H1 (cell line): Measurements from ENCODE around the gene HAO2. TPM values are rescaled to one million over a fixed set of nuclear protein-coding genes. Genes with fewer than 3 reads are reported as not detected.

Experiments used
- CTCF ChIA-PET: fragments of 300-600 bp; sonication (Branson Sonifier 250); formaldehyde crosslinking; loops from one replicate; lab custom pipeline; 2021; ENCODE audit not compliant: partially characterized antibody; lab: Charles Lee
- POLR2A ChIA-PET: fragments of 300-600 bp; sonication (Branson Sonifier 250); formaldehyde crosslinking; loops from one replicate; lab custom pipeline; 2021; ENCODE audit warnings: inconsistent platforms; ENCODE audit not compliant: partially characterized antibody; lab: Charles Lee
- DNase-seq, 2 experiments: peaks; one replicate each; pipeline versions ENCODE4 v3.0.0 to v3.0.0-alpha.2; 2010 to 2022; ENCODE audit warnings: low spot score in 2 of 2, low read depth in 1 of 2, mixed read lengths in 1 of 2
- FAIRE-seq: peaks from 2 replicates; lab custom pipeline; 2011; peaks lifted over from hg19 to GRCh38; lab: Jason Lieb, UNC
- H2AFZ ChIP-seq: 2 replicates; pipeline ENCODE4 v1.8.1; 2012; ENCODE audit warnings: low read length, inconsistent platforms
- H2AK5ac ChIP-seq: 2 replicates; pipeline ENCODE4 v1.6.1; 2013; ENCODE audit warnings: low read depth, low read length
- H2BK120ac ChIP-seq: replicated peaks from 2 replicates; pipeline ENCODE3; 2013; ENCODE audit warnings: low read depth, low read length, inconsistent platforms
- H2BK12ac ChIP-seq: 2 replicates; pipeline ENCODE4 v1.6.1; 2013; ENCODE audit warnings: low read depth, low read length
- H2BK15ac ChIP-seq: 2 replicates; pipeline ENCODE4 v1.6.1; 2013; ENCODE audit warnings: low read length
- H2BK20ac ChIP-seq: 2 replicates; pipeline ENCODE4 v1.6.1; 2013; ENCODE audit warnings: low read length
- H2BK5ac ChIP-seq: 2 replicates; pipeline ENCODE4 v1.6.1; 2013; ENCODE audit warnings: low read depth, low read length
- H3K14ac ChIP-seq: 2 replicates; pipeline ENCODE4 v1.6.1; 2013; ENCODE audit warnings: inconsistent platforms; ENCODE audit not compliant: insufficient read length
- H3K18ac ChIP-seq: 2 replicates; pipeline ENCODE4 v1.6.1; 2013; ENCODE audit warnings: low read length; ENCODE audit errors: extremely low read depth
- H3K23ac ChIP-seq: 2 replicates; pipeline ENCODE4 v1.6.1; 2013; ENCODE audit warnings: inconsistent platforms; ENCODE audit not compliant: insufficient read length
- H3K23me2 ChIP-seq: 2 replicates; pipeline ENCODE4 v1.6.1; 2013; ENCODE audit warnings: low read depth, low read length
- H3K27ac ChIP-seq: 2 replicates; pipeline ENCODE4 v1.6.1; 2011; ENCODE audit warnings: low read depth, low read length, inconsistent platforms
- H3K27me3 ChIP-seq, 4 experiments: replicated peaks in 1 of 4; 1 replicate in 1 of 4; 2 replicates in 3 of 4; pipeline versions ENCODE4 v1.6.1 to v1.8.1; 2011 to 2013; ENCODE audit warnings: low read length in 3 of 4, mild to moderate bottlenecking in 3 of 4, inconsistent platforms in 2 of 4, mixed read lengths in 2 of 4, moderate library complexity in 1 of 4; ENCODE audit not compliant: control insufficient read depth in 3 of 4, insufficient read depth in 3 of 4; ENCODE audit errors: extremely low read depth in 1 of 4
- H3K36me3 ChIP-seq, 4 experiments: 2 replicates each; pipeline versions ENCODE4 v1.6.1 to v1.8.1; 2011 to 2013; ENCODE audit warnings: mild to moderate bottlenecking in 4 of 4, low read length in 3 of 4, moderate library complexity in 2 of 4, control low read depth in 1 of 4, inconsistent platforms in 1 of 4; ENCODE audit not compliant: insufficient read depth in 4 of 4, control insufficient read depth in 2 of 4
- H3K4ac ChIP-seq: replicated peaks from 2 replicates; pipeline ENCODE3; 2013; ENCODE audit warnings: low read length, low read depth, mixed read lengths, inconsistent platforms; ENCODE audit not compliant: insufficient read length
- H3K4me1 ChIP-seq, 4 experiments: replicated peaks in 1 of 4; 1 replicate in 1 of 4; 2 replicates in 3 of 4; pipeline versions ENCODE4 v1.6.1 to v1.8.1; 2011 to 2013; ENCODE audit warnings: low read length in 3 of 4, inconsistent platforms in 2 of 4, mixed read lengths in 1 of 4; ENCODE audit not compliant: insufficient read depth in 4 of 4, control insufficient read depth in 3 of 4
- H3K4me2 ChIP-seq, 2 experiments: 2 replicates each; pipeline versions ENCODE4 v1.6.1 to v1.8.1; 2011 to 2013; ENCODE audit warnings: low read depth in 2 of 2, low read length in 2 of 2, control low read depth in 1 of 2, inconsistent platforms in 1 of 2, mild to moderate bottlenecking in 1 of 2; ENCODE audit not compliant: insufficient read depth in 1 of 2
- H3K4me3 ChIP-seq, 4 experiments: fragments of 200-600, 300-600 bp in 1 of 4; sonication (generic), shearing (Covaris generic), sonication (Bioruptor Twin) in 1 of 4; 2 replicates each; pipeline versions ENCODE4 v1.5.1 to v1.8.1; 2011 to 2016; ENCODE audit warnings: low read length in 4 of 4, low read depth in 3 of 4, control low read depth in 2 of 4, inconsistent platforms in 2 of 4, mild to moderate bottlenecking in 2 of 4, mixed read lengths in 1 of 4, moderate library complexity in 1 of 4; ENCODE audit not compliant: insufficient read depth in 2 of 4; ENCODE audit errors: extremely low read depth in 1 of 4
- H3K56ac ChIP-seq: replicated peaks from 2 replicates; pipeline ENCODE3; 2013; ENCODE audit warnings: low read depth, mild to moderate bottlenecking, mixed read lengths, low read length, inconsistent platforms; ENCODE audit not compliant: insufficient read length
- H3K79me1 ChIP-seq: 2 replicates; pipeline ENCODE4 v1.6.1; 2013; ENCODE audit warnings: low read depth, low read length, control low read depth
- H3K79me2 ChIP-seq, 2 experiments: 2 replicates each; pipeline versions ENCODE4 v1.6.1 to v1.8.1; 2012 to 2013; ENCODE audit warnings: low read length in 2 of 2, mild to moderate bottlenecking in 2 of 2, inconsistent platforms in 1 of 2; ENCODE audit not compliant: insufficient read depth in 2 of 2, control insufficient read depth in 1 of 2
- H3K9ac ChIP-seq, 4 experiments: replicated peaks in 1 of 4; 1 replicate in 1 of 4; 2 replicates in 3 of 4; pipeline versions ENCODE4 v1.6.1 to v1.8.1; 2011 to 2013; ENCODE audit warnings: low read depth in 3 of 4, low read length in 3 of 4, control low read depth in 2 of 4, mild to moderate bottlenecking in 2 of 4, moderate library complexity in 2 of 4, inconsistent platforms in 1 of 4; ENCODE audit errors: extremely low read depth in 1 of 4
- H3K9me3 ChIP-seq, 2 experiments: 2 replicates each; pipeline versions ENCODE4 v1.6.1 to v1.8.1; 2012 to 2013; ENCODE audit warnings: mild to moderate bottlenecking in 2 of 2, moderate library complexity in 2 of 2, control low read depth in 1 of 2, inconsistent platforms in 1 of 2, low read depth in 1 of 2, low read length in 1 of 2, mixed read lengths in 1 of 2; ENCODE audit not compliant: insufficient read depth in 2 of 2
- H4K20me1 ChIP-seq, 2 experiments: replicated peaks in 1 of 2; 2 replicates each; pipeline versions ENCODE3 to v1.8.1; 2011 to 2013; ENCODE audit warnings: inconsistent platforms in 2 of 2, low read length in 2 of 2, mild to moderate bottlenecking in 1 of 2; ENCODE audit not compliant: insufficient read depth in 2 of 2, control insufficient read depth in 1 of 2
- H4K5ac ChIP-seq: 2 replicates; pipeline ENCODE4 v1.6.1; 2013; ENCODE audit warnings: low read length, low read depth, mixed read lengths, inconsistent platforms; ENCODE audit not compliant: insufficient read length
- H4K8ac ChIP-seq: 2 replicates; pipeline ENCODE4 v1.8.0; 2013; ENCODE audit warnings: mild to moderate bottlenecking, moderate library complexity, low read length, inconsistent platforms; ENCODE audit not compliant: insufficient read depth; ENCODE audit errors: extremely low read depth
- H4K91ac ChIP-seq: replicated peaks from 2 replicates; pipeline ENCODE3; 2013; ENCODE audit warnings: low read length, mixed read lengths, inconsistent platforms; ENCODE audit not compliant: insufficient read length
- CTCF ChIP-seq, 3 experiments: IDR thresholded peaks; 1 replicate in 2 of 3; 2 replicates in 1 of 3; pipeline versions ENCODE4 v1.5.1 to v1.6.1; 2011; ENCODE audit warnings: low read length in 3 of 3, mild to moderate bottlenecking in 3 of 3, inconsistent platforms in 2 of 3, low read depth in 1 of 3, moderate library complexity in 1 of 3; ENCODE audit not compliant: insufficient read depth in 1 of 3; ENCODE audit errors: control extremely low read depth in 1 of 3
- polyA plus RNA-seq, 7 experiments: library from polyadenylated mRNA; depleted of rRNA in 3 of 7; stranded (reverse) in 5 of 7; unstranded in 2 of 7; fragments of >200 nt in 5 of 7; fragments of 200-250 nt in 2 of 7; gene quantifications; 1 replicate in 5 of 7; 2 replicates in 1 of 7; 4 replicates in 1 of 7; pipeline versions ENCODE4 v1.2.1 to v1.2.3, GENCODE V29; 2011 to 2013; ENCODE audit warnings: missing spikeins in 2 of 7, mixed read lengths in 2 of 7
- total RNA-seq: library from RNA; stranded (reverse); fragmentation: NEBNext Ultra II Directional; extraction: Animal tissue kit (Norgen Biotek cat#: 25700); gene quantifications from 2 replicates; pipeline ENCODE4 v1.2.1, GENCODE V29; 2021

HAO2 gene
- total and polyA plus RNA-seq, 2 of the 8 experiments (the other 6 are each of a cell fraction or from before 2014, with no cell fraction given) = not detected

DNA sequence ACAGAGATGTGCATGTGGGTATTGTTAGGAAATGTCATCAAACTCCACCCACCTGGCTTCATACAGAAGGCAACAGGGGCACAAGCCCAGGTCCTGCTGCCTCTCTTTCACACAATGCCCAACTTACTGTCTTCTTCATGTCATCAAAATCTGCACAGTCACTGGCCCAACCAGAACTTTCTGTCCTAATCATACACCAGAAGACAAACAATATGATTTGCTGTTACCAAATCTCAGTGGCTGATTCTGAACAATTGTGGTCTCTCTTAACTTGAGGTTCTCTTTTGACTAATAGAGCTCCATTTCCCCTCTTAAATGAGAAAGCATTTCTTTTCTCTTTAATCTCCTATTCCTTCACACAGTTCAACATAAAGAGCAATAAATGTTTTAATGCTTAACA is 54.0 kb downstream of the HAO2 start:
- Histone ChIP-seq H3K36me3 (no peaks in the 10 kb centered on the region), H2AFZ (no peak overlapping the region), H4K8ac (no peak overlapping the region), H4K5ac (no peak overlapping the region), H3K18ac (no peak overlapping the region), H3K4me1 (0 out of 7 replicates have a peak, but pooled peaks cover 0 to 2% (median 0%) of the 10 kb centered on the region in 4 experiments), H3K27me3 (no peaks in the 10 kb centered on the region), H3K4me2 (no peak overlapping the region), H2AK5ac (no peak overlapping the region), H3K4ac (no peak overlapping the region), H3K27ac (no peak overlapping the region), H3K79me2 (no peaks in the 10 kb centered on the region), H2BK15ac (no peak overlapping the region), H2BK12ac (no peak overlapping the region), H3K23ac (no peak overlapping the region), H2BK5ac (no peak overlapping the region), H2BK20ac (no peak overlapping the region), H3K4me3 (no peak overlapping the region), H2BK120ac (no peak overlapping the region), H3K23me2 (no peaks in the 10 kb centered on the region), H3K14ac (no peak overlapping the region), H4K91ac (no peak overlapping the region), H4K20me1 (no peaks in the 10 kb centered on the region), H3K9me3 (no peaks in the 10 kb centered on the region), H3K79me1 (no peaks in the 10 kb centered on the region), H3K9ac (no peak overlapping the region), H3K56ac (no peak overlapping the region)
- CTCF ChIA-PET = interaction anchor here (1.4 kb wide), 1 partner anchor 25 kb away, joined by 4 read pairs; no protein-coding TSS in a partner anchor
- no peak for FAIRE-seq
- POLR2A ChIA-PET = no interaction called here
- DNase-seq = no peak
- no peak for TF ChIP-seq CTCF (IDR thresholded peaks at IDR 0.05; ENCODE audit: control extremely low read depth in 1 of 3, insufficient read depth in 1 of 3, low read depth in 1 of 3, low read length in 3 of 3)
